SK-N-SH treated with all-trans-retinoic acid at 6 μM for 48 hours (cell line): Measurements from ENCODE around the gene CDH4.

Experiments
- ATAC-seq: fragments of 200-7000 bp; cut with Tn5 transposase; 3 replicates; pipeline ENCODE4 v1.9.1; 2020; ENCODE audit warnings: mild to moderate bottlenecking, moderate library complexity
- ARNTL ChIP-seq: fragments of 450-650 bp; formaldehyde crosslinking; IDR thresholded peaks from 2 replicates; pipeline ENCODE4 v1.5.0; 2020; ENCODE audit warnings: low read depth, mild to moderate bottlenecking, moderate library complexity, borderline replicate concordance
- BACH2 ChIP-seq: fragments of 250-450 bp; sonication (Bioruptor Pico); IDR thresholded peaks from 2 replicates; pipeline ENCODE4 v1.9.0; 2021; ENCODE audit warnings: mild to moderate bottlenecking, borderline replicate concordance
- CREB5 ChIP-seq: fragments of 250-450 bp; sonication (Bioruptor Pico); IDR thresholded peaks from 2 replicates; pipeline ENCODE4 v1.5.1; 2020; ENCODE audit warnings: low read depth, mild to moderate bottlenecking, moderate library complexity
- CSDC2 ChIP-seq: fragments of 250-450 bp; sonication (Bioruptor Pico); IDR thresholded peaks from 2 replicates; pipeline ENCODE4 v1.5.0; 2020; ENCODE audit warnings: mild to moderate bottlenecking, moderate library complexity
- CSRNP3 ChIP-seq: fragments of 250-450 bp; sonication (Bioruptor Pico); IDR thresholded peaks from 2 replicates; pipeline ENCODE4 v1.5.1; 2021; ENCODE audit warnings: mild to moderate bottlenecking, moderate library complexity
- ESRRG ChIP-seq: fragments of 250-450 bp; sonication (Bioruptor Pico); IDR thresholded peaks from 2 replicates; pipeline ENCODE4 v1.6.1; 2021; ENCODE audit warnings: mild to moderate bottlenecking
- ISL1 ChIP-seq: fragments of 250-450 bp; sonication (Bioruptor Pico); IDR thresholded peaks from 2 replicates; pipeline ENCODE4 v2.1.2; 2022; ENCODE audit warnings: mild to moderate bottlenecking, moderate library complexity
- OSR1 ChIP-seq: fragments of 250-450 bp; sonication (Bioruptor Pico); IDR thresholded peaks from 2 replicates; pipeline ENCODE4 v1.8.0; 2022; ENCODE audit warnings: moderate library complexity, mild to moderate bottlenecking, inconsistent platforms
- PATZ1 ChIP-seq: fragments of 250-450 bp; sonication (Bioruptor Pico); IDR thresholded peaks from 2 replicates; pipeline ENCODE4 v1.8.0; 2020; ENCODE audit warnings: mild to moderate bottlenecking, moderate library complexity, borderline replicate concordance
- POU6F1 ChIP-seq: fragments of 250-450 bp; sonication (Bioruptor Pico); IDR thresholded peaks from 2 replicates; pipeline ENCODE4 v1.8.0; 2021; ENCODE audit warnings: low read depth, mild to moderate bottlenecking, moderate library complexity, borderline replicate concordance
- PPARA ChIP-seq: fragments of 250-450 bp; sonication (Bioruptor Pico); IDR thresholded peaks from 2 replicates; pipeline ENCODE4 v1.5.0; 2020; ENCODE audit warnings: mild to moderate bottlenecking, borderline replicate concordance
- RARB ChIP-seq: fragments of 250-450 bp; sonication (Bioruptor Pico); IDR thresholded peaks from 2 replicates; pipeline ENCODE4 v1.8.0; 2021; ENCODE audit warnings: mild to moderate bottlenecking, moderate library complexity
- SNAI2 ChIP-seq: fragments of 250-450 bp; sonication (Bioruptor Pico); IDR thresholded peaks from 2 replicates; pipeline ENCODE4 v1.5.0; 2020; ENCODE audit warnings: mild to moderate bottlenecking, moderate library complexity
- TCF4 ChIP-seq: fragments of 250-450 bp; sonication (Bioruptor Pico); IDR thresholded peaks from 2 replicates; pipeline ENCODE4 v1.8.0; 2021; ENCODE audit warnings: mild to moderate bottlenecking, moderate library complexity, borderline replicate concordance
- TSHZ2 ChIP-seq: fragments of 250-450 bp; sonication (Bioruptor Pico); IDR thresholded peaks from 2 replicates; pipeline ENCODE4 v1.5.0; 2020; ENCODE audit warnings: mild to moderate bottlenecking, moderate library complexity
- ZFP3 ChIP-seq: fragments of 250-450 bp; sonication (Bioruptor Pico); IDR thresholded peaks from 2 replicates; pipeline ENCODE4 v1.5.0; 2020; ENCODE audit warnings: mild to moderate bottlenecking, moderate library complexity
- ZFP30 ChIP-seq: fragments of 450-650 bp; formaldehyde crosslinking; IDR thresholded peaks from 2 replicates; pipeline ENCODE4 v1.5.0; 2022; ENCODE audit warnings: mild to moderate bottlenecking, moderate library complexity
- ZNF565 ChIP-seq: fragments of 450-650 bp; formaldehyde crosslinking; conservative IDR thresholded peaks from 2 replicates; pipeline ENCODE4 v1.5.0; 2020; ENCODE audit warnings: low read depth, mild to moderate bottlenecking, moderate library complexity
- ZNF70 ChIP-seq: fragments of 450-650 bp; formaldehyde crosslinking; IDR thresholded peaks from 2 replicates; pipeline ENCODE4 v1.5.0; 2020; ENCODE audit warnings: mild to moderate bottlenecking, moderate library complexity
- ZNF8 ChIP-seq: fragments of 450-650 bp; formaldehyde crosslinking; IDR thresholded peaks from 2 replicates; pipeline ENCODE4 v1.5.0; 2020; ENCODE audit warnings: mild to moderate bottlenecking, moderate library complexity

The CDH4 gene

GRCh38 chr20:61625246-61625645 lies 373.2 kb downstream of the CDH4 start (continued):
- TF ChIP-seq ZNF565 (CRISPR knock-in tag): no peak
- TF ChIP-seq ZNF8 (CRISPR knock-in tag): no peak
- TF ChIP-seq ZFP3 (CRISPR knock-in tag): no peak
- no peak for TF ChIP-seq SNAI2 (CRISPR knock-in tag)
- TF ChIP-seq CREB5 (CRISPR knock-in tag): no peak
- no peak for TF ChIP-seq CSDC2 (CRISPR knock-in tag)
- TF ChIP-seq ZFP30 (CRISPR knock-in tag): no peak

- no peak for ATAC-seq
- TF ChIP-seq TCF4 (CRISPR knock-in tag): no peak
- no peak for TF ChIP-seq RARB (CRISPR knock-in tag)
- TF ChIP-seq ZFP3 (CRISPR knock-in tag): no peak
- no peak for TF ChIP-seq ARNTL (CRISPR knock-in tag)
- TF ChIP-seq TSHZ2: no peak
- no peak for TF ChIP-seq CSDC2 (CRISPR knock-in tag)
- TF ChIP-seq BACH2: no peak
Observed at GRCh38 chr20:61626412-61626811, 374.4 kb downstream of the CDH4 start.

- no peak for ATAC-seq
- no peak for TF ChIP-seq ISL1
- TF ChIP-seq PATZ1: no peak
- TF ChIP-seq TCF4 (CRISPR knock-in tag): no peak
- no peak for TF ChIP-seq ZNF70 (CRISPR knock-in tag)
- no peak for TF ChIP-seq POU6F1 (CRISPR knock-in tag)
- no peak for TF ChIP-seq CREB5 (CRISPR knock-in tag)
- TF ChIP-seq OSR1 (CRISPR knock-in tag): no peak
- no peak for TF ChIP-seq PPARA (CRISPR knock-in tag)
- no peak for TF ChIP-seq ESRRG (CRISPR knock-in tag)
Observed at GRCh38 chr20:61627791-61628415, 375.8 kb downstream of the CDH4 start.

- ATAC-seq: no peak
Observed at GRCh38 chr20:61628480-61628879, 376.4 kb downstream of the CDH4 start.

More at GRCh38 chr20:61628480-61628879, 376.4 kb downstream of the CDH4 start:
- TF ChIP-seq CSRNP3 (no peak), ZNF565 (CRISPR knock-in tag) (no peak), RARB (CRISPR knock-in tag) (no peak), ESRRG (CRISPR knock-in tag) (no peak)
